GM21447 (cell line): ENCODE measurements around the gene ZRANB1.

Source experiments
- ATAC-seq: cut with Tn5 transposase; IDR thresholded peaks from one replicate; pipeline ENCODE4 v1.9.1; 2021; ENCODE audit not compliant: unreplicated experiment

Gene ZRANB1

DNA sequence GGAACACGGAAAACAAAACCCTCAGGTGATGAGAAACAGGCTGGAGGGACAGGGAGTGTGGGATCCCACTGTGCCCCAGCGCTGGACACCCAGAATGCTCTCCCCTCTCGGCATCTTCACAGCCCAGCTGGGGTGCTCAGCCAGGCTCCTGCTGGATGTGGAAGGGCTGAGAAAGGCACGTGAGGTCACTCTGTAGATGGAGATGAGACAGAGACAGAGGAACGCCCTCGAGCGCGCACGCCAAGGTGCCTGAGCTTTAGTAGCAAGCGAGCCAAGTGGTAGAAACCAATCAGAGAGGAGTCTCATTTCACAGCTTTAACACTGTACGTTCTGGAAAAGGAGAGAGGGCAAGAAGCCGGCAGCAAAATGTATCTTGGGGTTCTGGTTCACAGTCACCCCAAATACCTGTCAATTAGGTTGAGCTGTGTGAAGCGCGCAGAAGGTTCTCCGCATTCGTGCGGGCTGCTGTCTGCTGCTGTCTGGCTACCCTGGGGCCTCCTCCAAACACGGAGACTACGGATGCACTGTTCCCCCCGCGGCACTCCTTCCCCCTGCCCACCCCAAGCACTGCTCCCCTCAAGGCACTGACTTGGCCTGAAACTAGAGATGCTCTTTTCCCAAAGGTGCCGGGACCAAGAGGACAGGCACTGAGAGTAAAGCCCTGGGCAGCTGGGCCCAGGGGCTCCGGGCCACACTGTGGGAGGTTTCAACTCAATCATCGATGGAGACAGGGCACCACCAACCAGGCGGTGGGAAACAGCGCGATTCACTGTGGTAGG is 91.4 kb downstream of the ZRANB1 start:
- ATAC-seq = no peak

DNA sequence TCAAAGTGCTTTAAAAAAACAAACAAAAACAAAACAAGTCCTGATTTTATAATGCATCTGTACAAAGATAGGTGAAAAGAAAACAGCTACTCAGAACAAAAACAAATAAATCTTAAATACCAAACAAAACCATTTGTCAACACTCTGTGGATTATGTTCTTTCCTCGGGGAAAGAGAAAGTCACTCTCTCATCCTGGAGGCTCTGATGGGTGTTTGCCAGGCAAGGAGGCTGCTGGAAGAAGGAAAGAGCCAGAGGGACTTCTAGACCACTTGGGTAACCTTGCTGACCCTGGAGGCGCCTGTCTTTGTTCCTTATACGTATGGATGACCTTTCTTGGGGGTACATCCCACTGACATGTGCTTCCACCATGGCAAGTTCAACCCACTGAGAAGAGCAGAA is 92.8 kb downstream of the ZRANB1 start:
- no peak for ATAC-seq

DNA sequence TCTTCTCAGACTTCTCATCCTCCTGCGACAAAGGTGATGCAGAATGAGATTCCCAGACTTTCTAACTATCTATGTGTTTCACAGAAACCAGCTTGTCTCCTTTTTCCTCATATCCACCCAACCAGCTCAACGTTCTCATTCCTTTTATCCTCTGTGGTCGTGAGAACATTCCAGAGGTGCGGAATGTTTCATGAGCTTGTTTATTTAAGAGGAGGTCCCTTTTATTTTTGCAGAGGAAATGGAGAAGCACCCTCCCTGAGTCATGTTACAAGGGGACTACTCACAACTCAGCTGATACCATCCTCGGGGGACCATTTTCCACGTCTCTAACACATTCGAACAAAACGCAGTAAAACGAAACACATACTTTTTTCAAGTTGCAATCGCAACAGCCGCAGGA is 93.2 kb downstream of the ZRANB1 start:
- no peak for ATAC-seq

DNA sequence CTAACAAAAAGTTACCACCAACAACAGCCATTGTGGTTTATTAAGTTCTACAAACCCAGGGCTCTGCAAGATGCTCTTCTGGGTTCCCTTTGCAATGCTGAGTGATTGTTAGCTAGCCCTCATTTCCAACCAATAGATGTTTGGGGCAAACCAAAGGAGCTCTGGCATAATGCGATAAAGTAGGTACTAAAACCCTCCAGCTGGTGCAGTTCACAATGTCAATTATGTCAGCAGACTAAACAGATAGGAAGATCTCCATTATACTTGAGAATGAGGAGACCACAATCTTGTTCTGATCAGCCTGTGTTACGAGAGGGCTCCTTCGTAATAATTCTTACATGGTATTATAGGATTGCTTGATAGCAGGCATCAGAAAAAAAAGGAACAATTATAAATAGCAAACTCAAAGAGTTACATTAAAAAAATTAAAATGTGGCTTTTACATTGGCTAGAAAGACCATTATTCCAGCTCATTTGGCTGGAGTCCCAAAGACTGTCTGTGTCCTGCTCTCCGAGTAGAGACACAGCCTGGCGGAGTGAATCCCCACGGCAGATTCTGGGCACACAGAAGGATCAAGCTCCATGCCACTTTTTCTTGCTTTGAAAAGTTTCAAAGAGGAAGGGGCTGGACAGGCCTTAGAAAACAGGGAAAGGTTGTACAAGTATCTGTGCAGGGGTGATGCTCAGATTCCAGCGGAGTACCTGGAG is 93.8 kb downstream of the ZRANB1 start:
- no peak for ATAC-seq

DNA sequence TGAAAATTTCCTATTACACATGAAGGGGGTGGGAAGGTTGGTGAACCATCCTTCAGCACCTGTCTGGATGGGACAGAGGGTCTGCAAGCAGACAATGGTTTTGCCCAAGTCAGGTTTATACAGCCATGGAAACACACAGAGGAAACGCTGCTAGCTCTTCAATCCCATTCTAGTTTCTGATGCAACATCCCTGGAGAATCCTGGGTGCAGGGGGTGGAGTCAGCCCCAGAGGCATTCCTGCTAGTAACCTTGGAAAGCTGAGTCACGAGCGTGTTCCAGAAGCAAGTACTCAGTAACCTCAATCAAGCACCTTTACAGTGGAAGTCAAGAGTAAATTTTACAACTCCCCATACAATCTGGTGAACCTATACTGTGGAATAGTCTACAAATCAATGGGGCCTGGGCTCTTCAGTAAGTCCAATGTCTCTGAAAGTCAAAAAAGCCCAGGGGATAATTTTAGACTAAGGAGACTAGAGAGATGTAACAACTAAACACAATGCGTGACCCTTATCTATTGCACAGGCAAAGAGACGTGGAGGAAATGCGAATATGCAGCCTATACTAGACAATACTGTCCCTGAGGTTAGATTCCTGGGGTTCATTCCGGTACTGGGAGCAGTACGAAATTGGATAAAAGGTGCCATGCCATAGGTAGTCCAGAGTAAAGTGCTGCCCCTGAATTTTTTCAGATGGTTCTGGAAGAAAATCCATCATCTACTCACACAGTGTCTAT is 95.4 kb downstream of the ZRANB1 start:
- ATAC-seq = no peak
